ENCODE data around the gene SIRT2. TPM values are rescaled to one million over a fixed set of nuclear protein-coding genes. Genes with fewer than 3 reads are reported as not detected.

Gene SIRT2
- total and polyA plus RNA-seq, 2 donors (not counting 1 experiment from before 2014, with no cell fraction given) = 42.4 to 65.9 TPM

GRCh38 chr19:38834590-38834989, 64.8 kb downstream of the SIRT2 start:
- peaks cover 11 to 44% of the 10 kb centered on the region in 2 experiments for H3K36me3 ChIP-seq (replicated peaks in 1 of 2; ENCODE audit: control extremely low read depth in 1 of 2, control insufficient read depth in 1 of 2, extremely low read depth in 1 of 2, insufficient read depth in 2 of 2, low read length in 1 of 2)
- no peak overlapping the region for H3K4me2 ChIP-seq (replicated peaks; ENCODE audit: low read depth, low read length, poor library complexity, severe bottlenecking)
- H3K9me3 ChIP-seq (ENCODE audit: control extremely low read depth in 1 of 3, control insufficient read depth in 2 of 3, insufficient read depth in 1 of 3, low read length in 2 of 3) = no peaks in the 10 kb centered on the region
- H3K27me3 Mint-ChIP-seq = no peaks in the 10 kb centered on the region
- no peak for ATAC-seq (ENCODE audit: low read depth)
- no peak overlapping the region for H3K27ac ChIP-seq (ENCODE audit: low read length in 2 of 2)
- no peaks in the 10 kb centered on the region for H3K9me3 Mint-ChIP-seq (ENCODE audit: insufficient read depth)
- no peak for DNase-seq
- H3K27ac Mint-ChIP-seq = peak overlapping the region; percentile 26
- H3K4me1 Mint-ChIP-seq = peaks cover 23% of the 10 kb centered on the region
- no peak overlapping the region for H3K9ac ChIP-seq (ENCODE audit: low read length)
- H3K27me3 ChIP-seq (replicated peaks in 1 of 4; ENCODE audit: control extremely low read depth in 1 of 4, control insufficient read depth in 3 of 4, insufficient read depth in 4 of 4, low read length in 3 of 4) = no peaks in the 10 kb centered on the region
- peaks cover 37% of the 10 kb centered on the region for H3K79me2 ChIP-seq (ENCODE audit: control insufficient read depth, insufficient read depth, low read length)
- 92% methylated on average over 6 of the region's 6 CpGs for whole genome bisulfite sequencing (ENCODE audit: insufficient coverage)
- intact Hi-C loops (cut with micrococcal nuclease) = loop anchor here (5.0 kb wide), 1 partner anchor 102 kb away; no protein-coding TSS in a partner anchor
- ChIA-PET CTCF (interaction anchor here (0.5 to 2.8 kb wide), 3 partner anchors 10 to 53 kb away, joined by 3 to 11 read pairs (median 7); no protein-coding TSS in a partner anchor), POLR2A (no interaction called here)
- TF ChIP-seq CTCF (IDR thresholded peaks at IDR 0.05) (no peak), EZH2 (IDR thresholded peaks at IDR 0.05; ENCODE audit: borderline replicate concordance, insufficient read depth, low read depth, low read length, poor library complexity, severe bottlenecking) (no peak)
- H2AFZ ChIP-seq (ENCODE audit: insufficient read depth, low read depth, low read length, poor library complexity, severe bottlenecking) = no peak overlapping the region
- peaks cover 10 to 18% of the 10 kb centered on the region in 2 donors for H3K4me1 ChIP-seq (ENCODE audit: control insufficient read depth in 2 of 2, insufficient read depth in 2 of 2, low read length in 2 of 2)
- H3K4me3 ChIP-seq (ENCODE audit: control extremely low read depth in 1 of 5, extremely low read depth in 1 of 5, insufficient read depth in 1 of 5, low read depth in 2 of 5, low read length in 4 of 5) = no peak overlapping the region
- H4K20me1 ChIP-seq (ENCODE audit: control insufficient read depth, insufficient read depth, low read length, poor library complexity, severe bottlenecking) = peaks cover 32% of the 10 kb centered on the region
- no peak overlapping the region for H3K4me3 Mint-ChIP-seq

GRCh38 chr19:38834104-38834490, 65.3 kb downstream of the SIRT2 start:
- H3K36me3 ChIP-seq (replicated peaks in 1 of 2; ENCODE audit: control extremely low read depth in 1 of 2, control insufficient read depth in 1 of 2, extremely low read depth in 1 of 2, insufficient read depth in 2 of 2, low read length in 1 of 2) = peaks cover 11 to 39% of the 10 kb centered on the region in 2 experiments
- H3K27me3 Mint-ChIP-seq = no peaks in the 10 kb centered on the region
- ATAC-seq (ENCODE audit: low read depth) = no peak
- intact Hi-C loops (cut with micrococcal nuclease) = loop anchor here (5.0 kb wide), 1 partner anchor 102 kb away; no protein-coding TSS in a partner anchor
- no peak overlapping the region for H3K4me3 Mint-ChIP-seq
- H4K20me1 ChIP-seq (ENCODE audit: control insufficient read depth, insufficient read depth, low read length, poor library complexity, severe bottlenecking) = peaks cover 27% of the 10 kb centered on the region
- no peak overlapping the region for H3K27ac ChIP-seq (ENCODE audit: low read length in 2 of 2)
- no peaks in the 10 kb centered on the region for H3K9me3 Mint-ChIP-seq (ENCODE audit: insufficient read depth)
- no peaks in the 10 kb centered on the region for H3K27me3 ChIP-seq (replicated peaks in 1 of 4; ENCODE audit: control extremely low read depth in 1 of 4, control insufficient read depth in 3 of 4, insufficient read depth in 4 of 4, low read length in 3 of 4)
- no peak overlapping the region for H2AFZ ChIP-seq (ENCODE audit: insufficient read depth, low read depth, low read length, poor library complexity, severe bottlenecking)
- POLR2A ChIA-PET = interaction anchor here (1.0 kb wide), 1 partner anchor 30 kb away, joined by 3 read pairs; no protein-coding TSS in a partner anchor
- TF ChIP-seq EZH2 (IDR thresholded peaks at IDR 0.05; ENCODE audit: borderline replicate concordance, insufficient read depth, low read depth, low read length, poor library complexity, severe bottlenecking) (no peak), CTCF (IDR thresholded peaks at IDR 0.05) (no peak)
- H3K9me3 ChIP-seq (ENCODE audit: control extremely low read depth in 1 of 3, control insufficient read depth in 2 of 3, insufficient read depth in 1 of 3, low read length in 2 of 3) = no peaks in the 10 kb centered on the region
- no CpG with 5 or more reads among the region's 4 CpGs for WGBS (ENCODE audit: insufficient coverage)
- H3K4me1 ChIP-seq (ENCODE audit: control insufficient read depth in 2 of 2, insufficient read depth in 2 of 2, low read length in 2 of 2) = peaks cover 10 to 18% of the 10 kb centered on the region in 2 donors
- DNase-seq = no peak
- H3K4me1 Mint-ChIP-seq = peaks cover 23% of the 10 kb centered on the region
- CTCF ChIA-PET = interaction anchor here (1.1 to 2.8 kb wide), 3 partner anchors 34 to 53 kb away, joined by 3 to 11 read pairs (median 7); no protein-coding TSS in a partner anchor
- H3K27ac Mint-ChIP-seq = no peak overlapping the region
- no peak overlapping the region for H3K4me3 ChIP-seq (ENCODE audit: control extremely low read depth in 1 of 5, extremely low read depth in 1 of 5, insufficient read depth in 1 of 5, low read depth in 2 of 5, low read length in 4 of 5)
- peaks cover 38% of the 10 kb centered on the region for H3K79me2 ChIP-seq (ENCODE audit: control insufficient read depth, insufficient read depth, low read length)
- no peak overlapping the region for H3K9ac ChIP-seq (ENCODE audit: low read length)
- H3K4me2 ChIP-seq (replicated peaks; ENCODE audit: low read depth, low read length, poor library complexity, severe bottlenecking) = no peak overlapping the region
